Loucy (cell line): ENCODE measurements around the gene C20orf173.

Experiments
- EZH2phosphoT487 ChIP-seq: fragments of 200-600 bp; IDR thresholded peaks from 2 replicates; pipeline ENCODE4 v1.6.1; 2018; ENCODE audit warnings: antibody characterized with exemption, mild to moderate bottlenecking, moderate library complexity, borderline replicate concordance
- TF ChIP-seq, protein P1 (sequence below): fragments of 200-600 bp; sonication (generic); conservative IDR thresholded peaks from 2 replicates; pipeline ENCODE4 v1.5.1; 2014; ENCODE audit warnings: mild to moderate bottlenecking, antibody characterized with exemption, low read length

DNA sequence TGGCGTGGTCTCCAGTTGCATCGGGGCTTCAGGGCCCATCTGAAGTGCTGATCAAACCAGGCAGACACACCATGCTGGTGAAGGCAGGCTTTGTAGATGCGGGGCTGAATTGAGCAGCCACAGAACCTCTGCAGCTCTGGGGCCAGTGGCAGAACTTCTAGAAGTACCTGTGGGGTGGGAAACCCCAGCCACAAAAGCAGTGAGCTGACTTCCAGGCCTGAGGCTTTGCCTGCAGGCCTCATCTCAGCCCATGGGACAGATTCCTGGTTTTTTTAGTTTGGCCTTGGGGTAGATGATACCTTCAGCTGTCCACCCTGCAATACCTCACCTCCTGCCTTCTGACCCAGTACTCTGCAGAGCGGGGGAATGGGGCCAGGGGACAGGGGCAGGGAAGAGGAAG, 14.1 kb downstream of the C20orf173 start:
- TF ChIP-seq, protein P1, sequence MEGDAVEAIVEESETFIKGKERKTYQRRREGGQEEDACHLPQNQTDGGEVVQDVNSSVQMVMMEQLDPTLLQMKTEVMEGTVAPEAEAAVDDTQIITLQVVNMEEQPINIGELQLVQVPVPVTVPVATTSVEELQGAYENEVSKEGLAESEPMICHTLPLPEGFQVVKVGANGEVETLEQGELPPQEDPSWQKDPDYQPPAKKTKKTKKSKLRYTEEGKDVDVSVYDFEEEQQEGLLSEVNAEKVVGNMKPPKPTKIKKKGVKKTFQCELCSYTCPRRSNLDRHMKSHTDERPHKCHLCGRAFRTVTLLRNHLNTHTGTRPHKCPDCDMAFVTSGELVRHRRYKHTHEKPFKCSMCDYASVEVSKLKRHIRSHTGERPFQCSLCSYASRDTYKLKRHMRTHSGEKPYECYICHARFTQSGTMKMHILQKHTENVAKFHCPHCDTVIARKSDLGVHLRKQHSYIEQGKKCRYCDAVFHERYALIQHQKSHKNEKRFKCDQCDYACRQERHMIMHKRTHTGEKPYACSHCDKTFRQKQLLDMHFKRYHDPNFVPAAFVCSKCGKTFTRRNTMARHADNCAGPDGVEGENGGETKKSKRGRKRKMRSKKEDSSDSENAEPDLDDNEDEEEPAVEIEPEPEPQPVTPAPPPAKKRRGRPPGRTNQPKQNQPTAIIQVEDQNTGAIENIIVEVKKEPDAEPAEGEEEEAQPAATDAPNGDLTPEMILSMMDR, result no peak
- no peak for TF ChIP-seq EZH2phosphoT487
